ENCODE results near the gene SH3TC1.

The SH3TC1 gene

GRCh38 chr4:8280158-8280875 lies 81.2 kb downstream of the SH3TC1 start:
- DNase-seq: no peak

- DNase-seq: no peak
These were observed 81.9 kb downstream of the SH3TC1 start for GRCh38 chr4:8280876-8281440.

GRCh38 chr4:8281519-8282133 lies 82.5 kb downstream of the SH3TC1 start:
- no peak for DNase-seq

GRCh38 chr4:8282134-8282641 lies 83.1 kb downstream of the SH3TC1 start:
- DNase-seq: no peak

GRCh38 chr4:8282742-8283141 lies 83.7 kb downstream of the SH3TC1 start:
- DNase-seq: no peak

- DNase-seq: no peak
These were observed 84.1 kb downstream of the SH3TC1 start for GRCh38 chr4:8283161-8283560.

- no peak for DNase-seq
These were observed 84.6 kb downstream of the SH3TC1 start for GRCh38 chr4:8283631-8284121.

GRCh38 chr4:8284391-8284790 lies 85.3 kb downstream of the SH3TC1 start:
- DNase-seq: no peak

GRCh38 chr4:8285143-8285975 lies 86.3 kb downstream of the SH3TC1 start:
- DNase-seq: no peak

GRCh38 chr4:8285976-8286718 lies 87.1 kb downstream of the SH3TC1 start:
- no peak for DNase-seq

- no peak for DNase-seq
These were observed 87.7 kb downstream of the SH3TC1 start for GRCh38 chr4:8286719-8287342.

- DNase-seq: no peak
These were observed 88.5 kb downstream of the SH3TC1 start for GRCh38 chr4:8287343-8288280.

GRCh38 chr4:8289151-8289750 lies 90.2 kb downstream of the SH3TC1 start:
- DNase-seq: no peak

- DNase-seq: no peak
These were observed 91.0 kb downstream of the SH3TC1 start for GRCh38 chr4:8289956-8290700.

GRCh38 chr4:8290701-8290970 lies 91.5 kb downstream of the SH3TC1 start:
- DNase-seq: no peak

Data from NCI-H345 (cell line).